EL (cell line): ENCODE results near the gene MAGI2.
A peak's percentile ranks its signal among the peaks of the same experiment; 100 is the strongest.

Experiments
- DNase-seq: peaks from one replicate; pipeline ENCODE4 v3.0.0-alpha.2; 2016

Gene MAGI2

DNA sequence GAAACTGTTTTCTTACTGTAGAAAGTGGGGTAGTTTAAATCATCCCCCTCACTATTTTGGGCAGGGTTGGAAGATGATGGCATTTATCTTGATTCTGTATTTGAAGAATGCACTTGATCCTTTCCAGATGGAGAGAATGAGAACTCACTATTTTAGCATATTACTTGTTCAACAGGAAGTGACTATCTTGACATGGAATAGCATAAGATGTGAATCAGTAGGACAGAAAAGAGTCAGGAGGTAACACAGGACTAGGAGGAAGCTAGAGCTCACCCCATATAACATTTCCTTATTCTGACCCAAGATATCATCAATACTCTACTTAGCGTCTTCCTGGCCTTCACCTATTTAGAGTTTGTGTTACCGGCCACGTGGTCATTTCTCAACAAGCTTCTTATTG is 1254.7 kb downstream of the MAGI2 start:
- DNase-seq, result peak; percentile 60

GRCh38 chr7:78197447-78197846 is 1256.0 kb downstream of the MAGI2 start:
- DNase-seq, result peak; percentile 68

DNA sequence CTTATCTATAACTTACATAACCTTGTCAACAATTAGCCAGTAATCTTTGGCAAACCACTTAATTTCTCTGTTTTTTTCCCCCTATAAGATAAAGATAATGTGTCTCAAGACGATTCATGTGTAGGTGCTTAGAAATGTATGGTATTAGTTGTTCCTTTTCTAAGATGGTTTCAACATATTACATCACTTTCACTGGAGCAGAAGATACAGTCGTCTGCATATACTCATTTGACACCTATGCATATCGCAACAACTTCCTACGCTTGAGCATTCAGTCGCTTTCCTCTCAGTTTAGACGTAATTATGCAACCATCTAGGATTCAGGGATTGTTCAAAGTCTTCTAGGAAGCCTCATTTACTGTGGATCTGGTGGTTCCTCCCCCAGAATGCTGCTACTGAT is 1258.2 kb downstream of the MAGI2 start:
- no peak for DNase-seq

DNA sequence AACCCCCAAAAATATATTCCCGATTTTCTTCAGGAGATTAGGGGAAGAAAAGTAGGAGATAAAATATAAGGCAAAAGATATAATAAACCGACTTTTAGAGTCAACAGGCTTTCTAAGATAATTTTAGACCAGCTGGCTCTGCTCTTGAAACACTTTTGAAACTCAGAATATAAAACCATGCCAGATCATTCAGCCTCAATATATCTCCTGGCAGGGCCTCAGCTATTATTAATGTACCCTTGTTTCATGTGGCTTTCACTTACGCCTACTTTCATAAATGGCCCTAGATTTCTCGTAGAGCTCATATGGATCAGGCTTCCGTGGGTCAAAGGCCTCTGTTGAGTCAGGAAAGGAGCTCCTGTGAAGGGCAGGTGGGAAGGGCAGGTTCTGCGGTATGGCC is 1258.9 kb downstream of the MAGI2 start:
- DNase-seq, result no peak

GRCh38 chr7:78191475-78192079 is 1261.9 kb downstream of the MAGI2 start:
- no peak for DNase-seq

GRCh38 chr7:78189762-78190161 is 1263.7 kb downstream of the MAGI2 start:
- no peak for DNase-seq

- DNase-seq, result no peak
Observed at GRCh38 chr7:78185149-78185745, 1268.2 kb downstream of the MAGI2 start.

DNA sequence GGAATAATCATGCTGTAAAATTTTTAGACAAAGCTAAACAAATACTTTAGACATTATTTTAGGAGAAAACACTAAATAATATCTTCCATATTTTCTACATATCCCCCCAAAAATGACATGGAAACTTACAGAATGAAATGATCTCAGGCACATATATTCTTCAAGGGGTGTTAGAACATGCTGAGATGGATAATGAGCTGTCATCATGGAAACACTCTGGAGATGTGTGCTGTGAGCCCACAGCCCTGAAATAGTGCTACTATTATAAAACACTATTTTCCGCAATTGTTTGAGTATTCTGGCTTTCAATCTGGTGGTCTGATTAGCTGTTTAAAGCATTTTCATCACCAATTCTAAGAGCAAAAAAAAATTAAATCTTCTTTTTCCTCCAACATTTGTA is 1269.2 kb downstream of the MAGI2 start:
- no peak for DNase-seq

- DNase-seq, result no peak
Observed at GRCh38 chr7:78179827-78180477, 1273.5 kb downstream of the MAGI2 start.

DNA sequence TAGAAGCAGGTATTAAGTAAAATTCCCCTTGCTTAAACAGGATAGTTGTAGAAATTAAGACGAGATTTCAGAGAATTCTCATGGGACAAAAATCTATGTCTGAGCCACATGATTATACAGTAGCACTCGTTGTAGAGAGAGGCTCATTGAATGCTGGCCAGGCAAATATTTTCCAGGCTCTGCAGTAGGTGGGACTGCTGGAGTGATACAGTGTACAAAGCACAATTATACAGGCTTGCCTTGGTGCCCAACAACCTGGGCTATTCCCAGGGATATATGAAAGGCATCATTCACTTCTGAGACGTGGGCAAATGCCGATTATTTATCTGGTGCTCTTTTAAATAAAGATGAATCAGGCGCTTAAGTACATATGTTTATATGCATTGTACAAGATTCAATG is 1274.3 kb downstream of the MAGI2 start:
- DNase-seq, result no peak

DNA sequence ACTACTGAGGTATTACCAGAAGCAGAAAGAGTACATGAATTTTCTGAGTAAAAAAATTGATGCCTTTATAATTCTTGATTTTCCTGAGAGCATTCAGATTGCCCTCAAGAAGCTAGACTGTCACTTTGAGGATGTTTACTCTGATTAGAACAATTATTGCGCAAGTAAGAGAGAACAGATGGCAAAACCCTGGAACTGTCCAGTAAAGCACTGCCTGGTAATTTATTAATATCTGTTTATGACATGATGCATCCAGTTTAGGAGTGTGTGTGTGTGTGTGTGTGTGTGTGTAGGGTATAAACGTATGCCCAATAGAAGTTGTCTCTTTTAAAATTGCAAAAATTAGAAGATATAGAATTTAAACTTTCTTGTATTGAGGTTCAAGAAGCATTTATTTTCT is 1275.1 kb downstream of the MAGI2 start:
- DNase-seq, result peak; percentile 3

DNA sequence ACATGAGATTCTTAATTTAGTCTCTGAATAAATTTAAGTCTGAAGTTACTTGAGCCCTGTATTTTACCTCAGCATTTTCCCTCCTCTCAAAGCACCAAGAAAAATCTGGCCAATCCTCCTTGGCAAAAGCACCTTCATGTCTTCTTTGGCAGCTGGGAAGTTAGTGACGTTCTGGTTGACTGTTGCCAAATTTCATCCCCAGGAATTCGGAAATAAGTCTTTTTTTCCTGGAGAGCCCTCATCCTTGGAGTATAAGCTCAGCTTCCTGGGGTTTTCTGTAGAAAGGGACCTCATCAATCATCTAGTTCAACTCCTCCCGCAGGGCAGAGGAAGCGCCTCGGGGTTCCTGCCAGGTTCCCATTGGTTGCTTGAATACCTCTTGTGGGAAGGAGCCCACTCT is 1277.3 kb downstream of the MAGI2 start:
- DNase-seq, result no peak

GRCh38 chr7:78175330-78176100 is 1278.0 kb downstream of the MAGI2 start:
- no peak for DNase-seq

- DNase-seq, result no peak
Observed at GRCh38 chr7:78173666-78174065, 1279.8 kb downstream of the MAGI2 start.

GRCh38 chr7:78172933-78173591 is 1280.4 kb downstream of the MAGI2 start:
- no peak for DNase-seq

- DNase-seq, result no peak
Observed at GRCh38 chr7:78172267-78172757, 1281.2 kb downstream of the MAGI2 start.

DNA sequence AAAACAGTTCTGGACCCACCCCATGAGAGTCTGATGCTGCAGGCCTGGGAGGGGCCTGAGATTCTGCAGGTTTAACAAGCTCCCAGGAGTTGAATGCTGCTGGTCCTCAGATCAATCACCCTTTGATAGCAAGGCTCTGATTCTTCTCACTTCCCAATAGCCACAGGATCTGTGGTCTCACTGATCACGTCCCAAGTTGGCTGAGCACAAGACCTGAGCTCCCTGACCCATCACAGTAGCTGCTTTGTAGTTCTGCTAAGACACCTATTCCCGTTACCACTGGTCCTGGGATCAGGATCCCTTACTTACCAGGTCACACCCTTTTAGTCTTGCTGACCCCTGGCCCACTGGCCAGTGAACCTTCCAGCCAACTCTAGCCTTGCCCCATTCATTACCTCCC is 1282.1 kb downstream of the MAGI2 start:
- DNase-seq, result no peak

GRCh38 chr7:78170815-78171214 is 1282.7 kb downstream of the MAGI2 start:
- no peak for DNase-seq

DNA sequence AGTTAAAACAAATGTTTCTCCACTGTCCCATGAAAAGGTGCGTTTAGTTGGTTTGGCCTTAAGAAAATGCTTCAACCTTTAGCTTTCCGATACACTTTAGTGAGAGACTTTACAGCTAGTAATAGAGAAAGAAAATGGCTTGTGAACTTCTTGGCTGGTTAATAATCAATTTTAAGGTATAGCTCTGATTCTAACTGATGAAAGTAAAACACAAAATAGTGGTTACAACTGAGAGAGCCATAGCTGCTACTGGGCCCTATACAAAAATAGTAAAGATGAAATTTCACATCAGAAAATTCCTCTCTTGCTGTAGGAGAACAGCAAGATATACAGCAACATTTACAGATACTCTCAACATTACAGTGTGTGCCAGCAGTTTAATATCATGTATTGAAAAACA is 1283.5 kb downstream of the MAGI2 start:
- no peak for DNase-seq

- no peak for DNase-seq
Observed at GRCh38 chr7:78168865-78169264, 1284.6 kb downstream of the MAGI2 start.

DNA sequence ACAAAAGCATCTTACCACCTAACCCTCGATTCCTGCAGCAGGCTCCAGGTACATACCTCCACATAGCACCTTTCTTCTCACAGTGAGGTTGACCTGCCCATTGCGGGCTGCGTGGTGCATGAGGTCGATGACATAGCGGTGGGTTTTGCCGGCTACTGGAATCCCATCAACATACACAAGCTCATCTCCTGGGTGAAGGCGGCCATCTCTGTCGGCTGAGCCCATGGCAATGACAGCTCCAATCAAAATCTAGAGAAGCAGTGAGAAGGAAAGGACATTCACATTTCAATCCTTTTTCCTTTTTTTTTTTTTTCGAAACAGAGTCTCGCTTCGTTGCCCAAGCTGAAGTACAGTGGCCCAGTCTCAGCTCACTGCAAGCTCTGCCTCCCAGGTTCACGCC is 1285.6 kb downstream of the MAGI2 start:
- DNase-seq, result no peak

DNA sequence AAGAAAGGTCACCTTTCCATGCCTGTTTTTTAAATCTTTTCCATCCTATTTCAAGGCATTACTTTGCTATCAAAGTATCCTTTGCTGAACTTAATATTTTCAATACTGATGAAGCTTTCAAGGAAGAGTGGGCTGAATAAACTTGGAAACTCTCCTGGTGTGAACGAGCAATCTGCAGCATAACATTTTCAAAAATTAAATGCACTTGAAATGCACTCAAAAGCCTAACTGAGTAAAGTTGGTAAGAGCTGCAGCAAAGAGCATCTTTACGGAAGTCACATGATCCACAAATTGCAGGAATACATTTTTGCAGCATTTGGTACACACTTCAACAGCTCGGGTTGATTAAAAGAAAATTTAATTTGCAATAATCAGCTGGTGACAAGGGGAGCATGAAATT is 1287.6 kb downstream of the MAGI2 start:
- DNase-seq, result no peak

DNA sequence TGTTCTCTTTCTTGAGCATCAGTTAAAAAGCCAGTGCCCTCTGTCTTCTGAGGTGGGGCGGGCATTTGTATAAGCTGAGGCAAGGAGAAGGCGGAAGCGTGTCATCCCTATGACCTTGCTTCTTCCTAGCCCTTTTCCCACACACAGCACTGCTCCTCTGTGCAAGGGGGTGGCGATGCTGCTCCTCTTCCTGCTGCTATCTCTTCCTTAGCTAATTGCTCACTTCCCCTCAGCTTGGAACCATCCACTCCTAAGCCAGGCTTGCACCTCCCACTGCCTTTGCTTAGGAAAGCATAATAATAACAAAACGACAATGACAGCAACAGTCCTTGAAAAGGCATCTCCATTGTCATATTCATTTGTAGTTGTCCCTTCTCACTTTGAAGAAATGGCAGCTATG is 1288.0 kb downstream of the MAGI2 start:
- DNase-seq, result no peak
